K562 (cell line): Measurements from ENCODE around the gene ZNF316. TPM values are rescaled to one million over a fixed set of nuclear protein-coding genes. Genes with fewer than 3 reads are reported as not detected.

Experiments used
- ARID2 ChIP-seq: fragments of 450-650 bp; IDR thresholded peaks from 2 replicates; pipeline ENCODE4 v1.6.1; 2017; ENCODE audit warnings: antibody characterized with exemption, mild to moderate bottlenecking
- BHLHE40 ChIP-seq: IDR thresholded peaks from 2 replicates; pipeline ENCODE4 v1.6.1; 2011; ENCODE audit warnings: low read length, improper control_type of control experiment
- CHAMP1 ChIP-seq: fragments of 450-650 bp; IDR thresholded peaks from 2 replicates; pipeline ENCODE4 v1.6.1; 2016; ENCODE audit warnings: mild to moderate bottlenecking
- ETV1 ChIP-seq: fragments of 450-650 bp; conservative IDR thresholded peaks from 2 replicates; pipeline ENCODE4 v1.6.1; 2016; ENCODE audit warnings: missing genetic modification characterization, control low read depth, low read depth, missing compliant biosample characterization
- FOXJ3 ChIP-seq: sonication (generic); formaldehyde crosslinking; IDR thresholded peaks from 2 replicates; pipeline ENCODE4 v1.4.0; 2020; ENCODE audit warnings: mild to moderate bottlenecking, missing genetic modification reagents
- HMGN3 ChIP-seq: IDR thresholded peaks from 2 replicates; pipeline ENCODE4 v1.6.1; 2011; ENCODE audit warnings: borderline replicate concordance, low read depth, mild to moderate bottlenecking, mixed read lengths, low read length; ENCODE audit not compliant: insufficient read length; ENCODE audit errors: extremely low read depth
- LEF1 ChIP-seq: fragments of 450-650 bp; IDR thresholded peaks from 2 replicates; pipeline ENCODE4 v1.6.1; 2016; ENCODE audit warnings: mild to moderate bottlenecking
- MED1 ChIP-seq: sonication (generic); formaldehyde crosslinking; IDR thresholded peaks from 2 replicates; pipeline ENCODE4 v1.8.1; 2023; ENCODE audit warnings: missing genetic modification reagents, borderline replicate concordance
- MYNN ChIP-seq, 2 experiments: sonication (generic); formaldehyde crosslinking in 1 of 2; IDR thresholded peaks; 2 replicates each; pipeline versions ENCODE4 v1.5.0 to v1.6.1; 2016 to 2020; ENCODE audit warnings: antibody characterized with exemption in 1 of 2, missing genetic modification reagents in 1 of 2
- NFXL1 ChIP-seq: fragments of 450-650 bp; formaldehyde crosslinking; IDR thresholded peaks from 2 replicates; pipeline ENCODE4 v1.4.0; 2021; ENCODE audit warnings: mild to moderate bottlenecking
- NR2C2 ChIP-seq, 2 experiments: fragments of 200-800 bp in 1 of 2; sonication (Bioruptor generic) in 1 of 2; sonication (generic) in 1 of 2; formaldehyde crosslinking in 1 of 2; IDR thresholded peaks; 2 replicates each; pipeline versions ENCODE4 v1.6.1 to v1.8.0; 2016 to 2022; ENCODE audit warnings: mild to moderate bottlenecking in 1 of 2, missing compliant biosample characterization in 1 of 2, missing genetic modification characterization in 1 of 2, missing genetic modification reagents in 1 of 2
- POLR2A ChIP-seq: fragments of 450-650 bp; conservative IDR thresholded peaks from 2 replicates; pipeline ENCODE4 v1.6.1; 2016
- PRPF4 ChIP-seq: fragments of 200-400 bp; formaldehyde crosslinking; IDR thresholded peaks from one replicate; pipeline ENCODE4 v1.6.1; 2017; ENCODE audit warnings: low read length, low read depth, mild to moderate bottlenecking; ENCODE audit not compliant: insufficient read depth, poor library complexity, severe bottlenecking
- RAD21 ChIP-seq, 2 experiments: fragments of 250-450 bp in 1 of 2; fragments of 450-650 bp in 1 of 2; sonication (Bioruptor Pico) in 1 of 2; formaldehyde crosslinking in 1 of 2; IDR thresholded peaks in 1 of 2; conservative IDR thresholded peaks in 1 of 2; 2 replicates each; pipeline versions ENCODE4 v1.4.0 to v1.8.0; 2020 to 2022; ENCODE audit warnings: mild to moderate bottlenecking in 2 of 2, moderate library complexity in 1 of 2
- RBM34 ChIP-seq: fragments of 200-400 bp; formaldehyde crosslinking; IDR thresholded peaks from 2 replicates; pipeline ENCODE4 v1.6.1; 2018; ENCODE audit warnings: low read length, borderline replicate concordance; ENCODE audit not compliant: insufficient read depth
- SIN3A ChIP-seq, 2 experiments: fragments of 150-350 bp in 1 of 2; IDR thresholded peaks; 2 replicates each; pipeline ENCODE4 v1.6.1; 2011 to 2016; ENCODE audit warnings: borderline replicate concordance in 2 of 2, low read depth in 2 of 2, low read length in 2 of 2, mild to moderate bottlenecking in 2 of 2, moderate library complexity in 2 of 2; ENCODE audit not compliant: control insufficient read depth in 1 of 2
- TCF7L2 ChIP-seq: fragments of 150-350 bp; IDR thresholded peaks from 2 replicates; pipeline ENCODE4 v1.6.1; 2016; ENCODE audit warnings: low read depth, mild to moderate bottlenecking, low read length, moderate library complexity
- UBTF ChIP-seq, 2 experiments: IDR thresholded peaks; 2 replicates each; pipeline ENCODE4 v1.6.1; 2012; ENCODE audit warnings: improper control_type of control experiment in 2 of 2, low read depth in 2 of 2, low read length in 2 of 2, borderline replicate concordance in 1 of 2
- ZNF174 ChIP-seq: fragments of 250-450 bp; sonication (Bioruptor Pico); IDR thresholded peaks from 2 replicates; pipeline ENCODE4 v1.4.0; 2020; ENCODE audit warnings: mild to moderate bottlenecking
- ZNF347 ChIP-seq: fragments of 450-650 bp; formaldehyde crosslinking; IDR thresholded peaks from 2 replicates; pipeline ENCODE4 v1.4.0; 2020; ENCODE audit warnings: low read depth, mild to moderate bottlenecking, moderate library complexity
- ZNF408 ChIP-seq: fragments of 250-450 bp; sonication (Bioruptor Pico); IDR thresholded peaks from 2 replicates; pipeline ENCODE4 v1.4.0; 2020; ENCODE audit warnings: low read depth, mild to moderate bottlenecking, moderate library complexity
- ZNF551 ChIP-seq: fragments of 250-450 bp; sonication (Bioruptor Pico); IDR thresholded peaks from 2 replicates; pipeline ENCODE4 v1.5.0; 2021; ENCODE audit warnings: mild to moderate bottlenecking, moderate library complexity
- ZNF695 ChIP-seq: fragments of 450-650 bp; formaldehyde crosslinking; IDR thresholded peaks from 2 replicates; pipeline ENCODE4 v1.4.0; 2020; ENCODE audit warnings: mild to moderate bottlenecking, moderate library complexity
- polyA plus RNA-seq, 8 experiments: library from polyadenylated mRNA; depleted of rRNA in 4 of 8; stranded (reverse) in 5 of 8; unstranded in 3 of 8; fragments of >200 nt; fragmentation: Nextera tagmentation in 2 of 8; fragmentation: Illumina TruSeq in 1 of 8; extraction: Ambion mirVana in 2 of 8; extraction: Trizol in 1 of 8; gene quantifications; 2 replicates each; pipeline versions ENCODE4 v1.2.1 to v1.2.3, GENCODE V29; 2011 to 2014; ENCODE audit warnings: inconsistent platforms in 1 of 8, missing spikeins in 1 of 8
- total RNA-seq, 7 experiments: library from RNA; depleted of rRNA in 6 of 7; stranded (reverse); fragments of >200 nt in 6 of 7; fragmentation: Illumina TruSeq in 2 of 7; extraction: Trizol in 2 of 7; gene quantifications; 2 replicates each; pipeline versions ENCODE4 v1.2.1 to v1.2.3, GENCODE V29; 2011 to 2021; ENCODE audit warnings: low replicate concordance in 1 of 7

The ZNF316 gene
- total and polyA plus RNA-seq, 9 of the 15 experiments (the other 6 are each of a cell fraction or from before 2014, with no cell fraction given), result 0.10 to 34.0 (median 8.6) TPM

- TF ChIP-seq CHAMP1 (no peak), NR2C2 (CRISPR knock-in tag; IDR thresholded peaks at IDR 0.05) (no peak), NR2C2 (tag; IDR thresholded peaks at IDR 0.05) (peak; percentile 60), ZNF174 (CRISPR knock-in tag) (no peak), TCF7L2 (no peak), RBM34 (no peak), SIN3A (IDR thresholded peaks at IDR 0.05; ENCODE audit: borderline replicate concordance in 2 of 2, control insufficient read depth in 1 of 2, low read depth in 2 of 2, low read length in 2 of 2) (peak; percentile 17 to 57; a peak in 1 of 4 replicates), LEF1 (no peak), RAD21 (CRISPR knock-in tag; conservative IDR thresholded peaks at IDR 0.05 in 1 of 2, IDR thresholded peaks at IDR 0.05 in 1 of 2) (no peak), UBTF (IDR thresholded peaks at IDR 0.05; ENCODE audit: borderline replicate concordance in 1 of 2, low read depth in 2 of 2, low read length in 2 of 2) (0 out of 4 replicates have a peak, but pooled peaks of 1 of the 2 experiments have one; percentile 12), ZNF408 (CRISPR knock-in tag) (no peak), MED1 (CRISPR knock-in tag) (no peak), NFXL1 (CRISPR knock-in tag) (no peak), PRPF4 (no peak), ZNF347 (no peak), BHLHE40 (peak; percentile 62), MYNN (IDR thresholded peaks at IDR 0.05) (no peak), MYNN (CRISPR knock-in tag; IDR thresholded peaks at IDR 0.05) (no peak), ZNF551 (CRISPR knock-in tag) (no peak), ETV1 (tag) (no peak), HMGN3 (no peak), ZNF695 (CRISPR knock-in tag) (no peak), POLR2A (peak; percentile 56), ARID2 (no peak), FOXJ3 (CRISPR knock-in tag) (no peak)
Measured at GRCh38 chr7:6636741-6637543, at the start of gene ZNF316 (continued).
